Astrocyte of the spinal cord (primary cell): ENCODE measurements around the gene SRCIN1.

Experiments
- DNase-seq: peaks from one replicate; pipeline ENCODE4 v3.0.0; 2011; ENCODE audit warnings: low read depth, low spot score
- H3K4me3 ChIP-seq: 2 replicates; pipeline ENCODE4 v1.5.1; 2011; ENCODE audit warnings: low read depth, mild to moderate bottlenecking, low read length, moderate library complexity
- in situ Hi-C: cut with HindIII; loops from 2 replicates; pipeline ENCODE4 v1.10.0; 2017; ENCODE audit warnings: low sequenced_read_pairs
- TF ChIP-seq, protein P1 (sequence below): IDR thresholded peaks from 2 replicates; pipeline ENCODE4 v1.5.1; 2012; ENCODE audit warnings: low read depth, mild to moderate bottlenecking, low read length, inconsistent platforms

Gene SRCIN1

DNA sequence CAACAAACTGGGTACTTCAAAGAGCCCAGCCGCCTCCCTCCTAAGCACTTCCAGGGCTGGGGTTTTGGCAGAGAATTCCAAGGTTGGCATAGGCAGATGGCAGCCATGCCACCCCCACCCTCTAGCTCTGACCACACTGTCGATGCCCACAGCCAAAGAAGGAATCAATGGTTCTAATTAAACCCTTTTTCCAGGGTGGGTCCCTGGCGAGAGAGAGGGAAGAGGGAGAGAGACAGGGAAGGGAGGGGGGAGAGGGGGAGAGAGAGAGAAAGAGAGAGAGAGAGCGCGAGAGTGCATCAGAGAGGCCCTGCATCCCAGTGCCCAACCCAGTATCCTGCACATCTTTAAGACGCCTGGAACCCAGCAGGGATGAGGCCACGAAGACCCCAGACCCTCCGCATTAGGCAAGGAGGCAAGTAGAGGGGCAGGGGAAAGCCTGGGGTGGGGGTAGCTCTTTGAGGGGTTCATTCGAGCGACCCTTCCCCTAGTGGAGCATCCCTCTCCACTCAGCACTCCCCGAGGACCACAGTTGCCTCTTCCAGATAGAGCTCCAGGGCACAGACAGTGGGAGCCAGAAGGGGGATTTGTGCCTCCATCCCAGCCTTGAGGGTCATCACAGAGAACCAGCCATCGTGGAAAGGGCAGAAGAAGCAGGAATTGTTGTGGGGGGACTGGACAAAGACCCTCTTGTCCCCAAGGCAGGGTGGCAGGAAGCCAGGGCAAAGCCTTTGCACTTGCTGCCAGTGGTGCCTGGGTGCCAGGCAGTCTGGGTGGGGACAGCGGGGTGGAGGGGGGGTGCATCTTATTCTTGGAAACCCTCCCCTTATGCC, 2.6 kb downstream of the SRCIN1 start:
- H3K4me3 ChIP-seq = no peak overlapping the region
- TF ChIP-seq, protein P1, sequence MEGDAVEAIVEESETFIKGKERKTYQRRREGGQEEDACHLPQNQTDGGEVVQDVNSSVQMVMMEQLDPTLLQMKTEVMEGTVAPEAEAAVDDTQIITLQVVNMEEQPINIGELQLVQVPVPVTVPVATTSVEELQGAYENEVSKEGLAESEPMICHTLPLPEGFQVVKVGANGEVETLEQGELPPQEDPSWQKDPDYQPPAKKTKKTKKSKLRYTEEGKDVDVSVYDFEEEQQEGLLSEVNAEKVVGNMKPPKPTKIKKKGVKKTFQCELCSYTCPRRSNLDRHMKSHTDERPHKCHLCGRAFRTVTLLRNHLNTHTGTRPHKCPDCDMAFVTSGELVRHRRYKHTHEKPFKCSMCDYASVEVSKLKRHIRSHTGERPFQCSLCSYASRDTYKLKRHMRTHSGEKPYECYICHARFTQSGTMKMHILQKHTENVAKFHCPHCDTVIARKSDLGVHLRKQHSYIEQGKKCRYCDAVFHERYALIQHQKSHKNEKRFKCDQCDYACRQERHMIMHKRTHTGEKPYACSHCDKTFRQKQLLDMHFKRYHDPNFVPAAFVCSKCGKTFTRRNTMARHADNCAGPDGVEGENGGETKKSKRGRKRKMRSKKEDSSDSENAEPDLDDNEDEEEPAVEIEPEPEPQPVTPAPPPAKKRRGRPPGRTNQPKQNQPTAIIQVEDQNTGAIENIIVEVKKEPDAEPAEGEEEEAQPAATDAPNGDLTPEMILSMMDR = no peak
- no peak for DNase-seq
- in situ Hi-C loops = no loop called here

DNA sequence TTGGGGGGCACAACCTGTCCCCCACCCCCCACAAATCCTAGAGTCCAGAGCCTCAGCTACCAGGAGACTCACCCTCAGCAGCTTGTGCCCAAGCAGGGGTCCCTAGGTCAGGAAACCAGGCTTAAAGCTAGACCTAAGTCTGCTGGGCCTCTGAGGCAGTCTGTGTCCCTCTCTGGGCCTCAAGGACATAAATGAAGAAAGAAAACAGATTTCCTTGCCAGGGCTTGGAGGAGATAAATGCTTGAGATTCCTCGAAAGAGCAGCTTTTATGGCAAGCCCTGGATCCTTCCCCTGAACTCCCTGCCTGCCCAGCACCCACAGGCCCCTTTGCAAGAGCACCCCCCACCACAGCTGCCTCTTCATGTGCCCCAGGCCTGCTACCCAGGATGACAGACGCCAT, 3.3 kb downstream of the SRCIN1 start:
- DNase-seq = no peak
- TF ChIP-seq, protein P1 = no peak
- in situ Hi-C loops = no loop called here
- H3K4me3 ChIP-seq = no peak overlapping the region

DNA sequence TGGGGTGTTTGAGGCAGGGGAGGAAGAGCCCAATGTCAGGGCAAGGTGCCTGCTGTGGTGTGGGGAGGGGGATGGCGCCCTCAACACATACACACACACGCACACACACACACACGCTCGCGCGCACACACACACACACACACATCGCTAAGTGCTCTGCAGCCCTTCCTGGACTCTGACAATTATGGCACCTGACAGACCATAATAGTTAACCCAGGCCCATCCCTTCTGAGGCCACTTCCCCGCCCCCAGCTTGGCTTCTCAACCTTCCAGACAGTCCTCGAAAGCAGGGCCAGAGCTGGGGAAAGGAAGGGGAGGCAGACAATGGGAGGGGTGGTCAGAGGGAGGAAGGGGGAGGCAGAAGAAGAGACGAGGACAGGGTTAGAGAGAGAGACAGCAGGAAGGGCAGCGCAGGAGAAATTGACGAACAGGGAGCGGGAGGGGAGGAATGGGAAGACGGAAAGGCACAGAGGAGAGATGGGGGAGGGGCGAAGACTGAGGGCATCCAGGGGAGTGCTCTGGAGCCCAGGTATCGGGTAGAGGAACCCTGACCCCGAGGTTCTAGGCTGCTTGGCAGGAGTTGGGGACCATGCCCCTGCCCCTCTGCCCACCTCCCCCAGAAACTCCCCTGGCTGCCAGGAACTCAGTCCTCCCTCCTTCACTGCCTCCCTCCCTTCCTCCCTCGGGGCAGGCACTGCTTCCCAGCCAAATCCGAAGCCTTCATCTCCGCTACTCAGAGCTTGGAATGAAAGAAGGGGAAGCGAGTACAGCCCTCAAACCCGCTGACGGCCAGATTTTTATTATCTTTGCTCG, 4.0 kb downstream of the SRCIN1 start:
- TF ChIP-seq, protein P1 = no peak
- DNase-seq = no peak
- in situ Hi-C loops = no loop called here
- H3K4me3 ChIP-seq = no peak overlapping the region

DNA sequence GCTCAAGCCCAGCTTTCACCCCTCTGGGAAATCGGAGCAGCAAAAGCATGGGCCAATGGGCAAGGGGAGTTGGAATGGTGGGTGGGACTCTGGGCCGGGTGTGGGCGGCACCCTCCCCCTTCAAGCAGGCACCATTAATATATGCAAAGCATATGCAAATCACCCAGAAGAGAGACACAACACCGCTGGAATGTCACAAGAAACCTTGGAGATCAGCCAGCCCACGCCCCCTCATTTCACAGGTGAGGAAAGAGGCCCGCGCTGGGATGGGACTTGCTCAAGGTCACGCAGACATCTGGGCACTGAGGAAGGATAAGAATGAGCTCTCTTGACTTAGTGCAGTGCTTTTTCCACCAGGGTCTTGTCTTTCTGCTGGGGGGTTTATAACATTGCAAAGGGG, 4.8 kb downstream of the SRCIN1 start:
- in situ Hi-C loops = no loop called here
- no peak overlapping the region for H3K4me3 ChIP-seq
- DNase-seq = no peak
- TF ChIP-seq, protein P1 = no peak

DNA sequence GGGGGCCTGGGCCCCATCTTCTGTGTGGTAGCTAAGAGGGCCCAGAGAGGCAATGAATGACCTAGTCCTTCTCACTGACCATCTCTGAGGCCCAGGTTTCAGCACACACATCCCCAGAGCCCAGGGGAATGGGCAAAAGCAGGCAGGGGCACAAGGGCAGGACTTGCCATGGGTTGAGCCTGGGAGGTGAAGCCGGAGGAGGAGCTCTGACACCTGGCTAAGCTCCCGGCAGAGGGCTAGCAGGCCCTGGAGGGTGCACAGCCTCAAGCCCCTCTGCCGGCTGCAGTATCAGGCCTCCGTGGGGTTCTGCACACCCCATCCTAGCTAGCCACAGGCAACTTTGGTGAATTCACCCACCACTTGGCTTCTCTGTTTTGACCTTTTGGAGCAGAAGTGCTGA, 5.3 kb downstream of the SRCIN1 start:
- TF ChIP-seq, protein P1 = no peak
- no peak overlapping the region for H3K4me3 ChIP-seq
- in situ Hi-C loops = no loop called here
- DNase-seq = no peak

DNA sequence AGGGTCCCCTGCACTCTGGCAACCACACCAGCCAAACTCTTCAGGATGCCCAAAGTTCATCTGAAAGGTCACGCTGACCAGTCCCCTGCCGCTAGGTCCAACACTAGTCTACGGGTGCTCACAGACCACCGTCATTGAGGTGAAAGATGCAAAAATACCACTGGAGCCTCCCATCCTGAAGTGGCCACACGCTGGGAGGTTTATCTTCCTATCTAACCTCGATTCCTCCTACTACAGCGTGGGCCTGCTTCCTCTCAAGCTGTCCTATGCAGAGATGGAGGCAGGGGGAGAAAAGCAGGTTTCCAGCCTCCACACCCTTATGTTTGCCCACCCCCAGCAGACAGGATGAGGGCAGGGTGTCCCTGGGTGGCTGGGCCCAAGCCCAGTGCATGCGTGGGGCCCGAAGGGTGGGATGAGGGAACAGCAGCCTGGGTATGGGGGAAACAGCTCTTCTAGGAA, 6.3 kb downstream of the SRCIN1 start:
- no peak for DNase-seq
- in situ Hi-C loops = no loop called here
- H3K4me3 ChIP-seq = no peak overlapping the region
- TF ChIP-seq, protein P1 = no peak
